ENCODE data around the gene UBE2J1.

- no peak for TF ChIP-seq CTCF (IDR thresholded peaks at IDR 0.05; ENCODE audit: low read length)
- no peak for TF ChIP-seq EZH2 (IDR thresholded peaks at IDR 0.05; ENCODE audit: borderline replicate concordance, low read length)
Observed at GRCh38 chr6:89311530-89311852, 41.0 kb downstream of the UBE2J1 start.
